Lung (tissue), 13 donors: Measurements from ENCODE around the gene MRPL52. TPM values are rescaled to one million over a fixed set of nuclear protein-coding genes. Genes with fewer than 3 reads are reported as not detected.

Source experiments
- ATAC-seq: fragments of 200-7000 bp; cut with Tn5 transposase; one replicate; pipeline ENCODE4 v1.9.1; 2020; ENCODE audit warnings: moderate number of reproducible peaks; ENCODE audit not compliant: insufficient read depth, low FRiP score
- DNase-seq, 3 donors: peaks; one replicate each; pipeline ENCODE4 v3.0.0-alpha.2; 2013 to 2017
- H3K27ac ChIP-seq, 2 donors: one replicate each; pipeline ENCODE4 v1.5.1; 2013; ENCODE audit warnings: mild to moderate bottlenecking in 2 of 2, moderate library complexity in 2 of 2, control low read depth in 1 of 2, inconsistent platforms in 1 of 2, low read depth in 1 of 2, low read length in 1 of 2
- H3K27me3 ChIP-seq, 3 donors: one replicate each; pipeline ENCODE4 v1.5.1; 2013; ENCODE audit warnings: low read length in 2 of 3; ENCODE audit not compliant: control insufficient read depth in 3 of 3, insufficient read depth in 3 of 3
- H3K36me3 ChIP-seq, 4 donors: one replicate each; pipeline ENCODE4 v1.5.1; 2013; ENCODE audit warnings: low read length in 4 of 4, mild to moderate bottlenecking in 1 of 4, moderate library complexity in 1 of 4; ENCODE audit not compliant: control insufficient read depth in 4 of 4, insufficient read depth in 4 of 4
- H3K4me1 ChIP-seq, 5 donors: one replicate each; pipeline ENCODE4 v1.5.1; 2013; ENCODE audit warnings: low read length in 5 of 5, mild to moderate bottlenecking in 2 of 5, moderate library complexity in 1 of 5; ENCODE audit not compliant: control insufficient read depth in 5 of 5, insufficient read depth in 5 of 5
- H3K4me3 ChIP-seq: one replicate; pipeline ENCODE4 v1.5.1; 2013; ENCODE audit warnings: mild to moderate bottlenecking, control low read depth, moderate library complexity
- H3K9ac ChIP-seq, 2 donors: one replicate each; pipeline ENCODE4 v1.5.1; 2013; ENCODE audit warnings: low read length in 2 of 2, control low read depth in 1 of 2; ENCODE audit not compliant: insufficient read depth in 1 of 2
- H3K9me3 ChIP-seq, 4 donors: one replicate each; pipeline ENCODE4 v1.5.1; 2013; ENCODE audit warnings: low read length in 3 of 4, mild to moderate bottlenecking in 1 of 4, moderate library complexity in 1 of 4; ENCODE audit not compliant: control insufficient read depth in 4 of 4, insufficient read depth in 3 of 4
- CTCF ChIP-seq: IDR thresholded peaks from 2 replicates; pipeline ENCODE4 v1.5.1; 2012; ENCODE audit warnings: mild to moderate bottlenecking; ENCODE audit errors: control extremely low read depth, extremely low read depth
- whole genome bisulfite sequencing, 2 donors: extraction: QIAGEN DNeasy Blood & Tissue Kit; methylation state at CpG; one replicate each; pipeline ENCODE4 v1.1.7; 2013; 5-methylcytosine and 5-hydroxymethylcytosine counted together
- polyA plus RNA-seq, 2 donors: library from polyadenylated mRNA; stranded (reverse); fragments of 200-250 nt; gene quantifications; one replicate each; pipeline ENCODE4 v1.2.1, GENCODE V29; 2013
- small RNA-seq: library from RNA; depleted of rRNA; stranded (forward); fragments of <200 nt; gene quantifications from one replicate; pipeline ENCODE3, GENCODE V24; 2014; ENCODE audit warnings: low replicate concordance
- total RNA-seq, 2 donors: library from RNA; depleted of rRNA in 1 of 2; stranded (reverse); fragments of >200 nt in 1 of 2; gene quantifications; one replicate each; pipeline ENCODE4 v1.2.1, GENCODE V29; 2014 to 2021
- donor health status: control.
- donor health status: control.
- donor health status: Bipolar disorder and iron deficiency.
- donor health status: healthy.
- donor health status: DM: yes; HTN: yes; CAD: no.

Gene MRPL52
- total and polyA plus RNA-seq, 4 donors: 27.5 to 239 (median 103) TPM

GRCh38 chr14:22884076-22884737 is 54.5 kb downstream of the MRPL52 start:
- H3K9me3 ChIP-seq: no peaks in the 10 kb centered on the region
- no peak for ATAC-seq
- TF ChIP-seq CTCF: no peak

More at GRCh38 chr14:22884076-22884737, 54.5 kb downstream of the MRPL52 start:
- Histone ChIP-seq H3K9ac (no peak overlapping the region), H3K27me3 (no peaks in the 10 kb centered on the region), H3K4me3 (no peak overlapping the region), H3K27ac (no peak overlapping the region), H3K36me3 (peaks cover 0 to 4% (median 0%) of the 10 kb centered on the region in 4 donors), H3K4me1 (peaks cover 0 to 22% (median 11%) of the 10 kb centered on the region in 5 donors)
- WGBS, 2 donors: 87 to 90% methylated on average over 7 of the region's 7 CpGs
- no peak for DNase-seq

Small RNA genes within 50 kb of the gene (small RNA-seq; reads per million reads assigned to genes)
- not detected for gene RF00019

Other genes with a start within 250 kb of the MRPL52 start
- 100 to 1,000 TPM; 164 to 187 TPM for gene DAD1, start 240.7 kb upstream of the MRPL52 start, total RNA-seq
- gene DAD1, start 240.7 kb upstream of the MRPL52 start, polyA plus RNA-seq: 100 to 1,000 TPM; 247 to 377 TPM
- 10 to 100 TPM; 29.0 to 34.0 TPM for gene ABHD4, start 231.6 kb upstream of the MRPL52 start, total RNA-seq
- gene ABHD4, start 231.6 kb upstream of the MRPL52 start, polyA plus RNA-seq: 10 to 100 TPM; 14.9 to 18.8 TPM
- gene OR6J1, start 185.5 kb upstream of the MRPL52 start, total RNA-seq: under 1 TPM in 1 of 2 donors, not detected in 1; 0.11 TPM
- not detected for gene OR6J1, start 185.5 kb upstream of the MRPL52 start, polyA plus RNA-seq
- 10 to 100 TPM; 95.8 to 99.8 TPM for gene OXA1L, start 63.2 kb upstream of the MRPL52 start, total RNA-seq
- gene OXA1L, start 63.2 kb upstream of the MRPL52 start, polyA plus RNA-seq: 10 to 100 TPM; 81.3 to 98.6 TPM
- gene SLC7A7, start 14.5 kb upstream of the MRPL52 start, total RNA-seq: 10 to 100 TPM; 28.0 to 65.2 TPM
- gene SLC7A7, start 14.5 kb upstream of the MRPL52 start, polyA plus RNA-seq: 100 to 1,000 TPM in 1 of 2 donors, 10 to 100 TPM in 1; 31.2 to 113 TPM
- gene MMP14, start 6.7 kb downstream of the MRPL52 start, total RNA-seq: 100 to 1,000 TPM; 121 to 162 TPM
- 100 to 1,000 TPM; 125 to 144 TPM for gene MMP14, start 6.7 kb downstream of the MRPL52 start, polyA plus RNA-seq
- 100 to 1,000 TPM in 1 of 2 donors, 10 to 100 TPM in 1; 55.2 to 148 TPM for gene LRP10, start 41.9 kb downstream of the MRPL52 start, total RNA-seq
- gene LRP10, start 41.9 kb downstream of the MRPL52 start, polyA plus RNA-seq: 100 to 1,000 TPM in 1 of 2 donors, 10 to 100 TPM in 1; 25.7 to 133 TPM
- under 1 TPM in 1 of 2 donors, not detected in 1; 0.92 TPM for gene REM2, start 53.3 kb downstream of the MRPL52 start, total RNA-seq
- under 1 TPM; 0.88 to 0.98 TPM for gene REM2, start 53.3 kb downstream of the MRPL52 start, polyA plus RNA-seq
- gene RBM23, start 89.3 kb downstream of the MRPL52 start, total RNA-seq: 100 to 1,000 TPM in 1 of 2 donors, 10 to 100 TPM in 1; 85.3 to 104 TPM
- 10 to 100 TPM; 27.7 to 58.1 TPM for gene RBM23, start 89.3 kb downstream of the MRPL52 start, polyA plus RNA-seq
- gene PRMT5, start 99.5 kb downstream of the MRPL52 start, total RNA-seq: 10 to 100 TPM; 45.6 to 54.7 TPM
- gene PRMT5, start 99.5 kb downstream of the MRPL52 start, polyA plus RNA-seq: 10 to 100 TPM; 19.2 to 56.5 TPM
- 10 to 100 TPM; 47.2 to 49.0 TPM for gene HAUS4, start 127.2 kb downstream of the MRPL52 start, total RNA-seq
- gene HAUS4, start 127.2 kb downstream of the MRPL52 start, polyA plus RNA-seq: 10 to 100 TPM; 28.3 to 45.5 TPM
- gene AJUBA, start 152.7 kb downstream of the MRPL52 start, total RNA-seq: 10 to 100 TPM; 33.8 to 34.2 TPM
- 10 to 100 TPM in 1 of 2 donors, 1 to 10 TPM in 1; 7.2 to 23.7 TPM for gene AJUBA, start 152.7 kb downstream of the MRPL52 start, polyA plus RNA-seq
- gene C14orf93, start 180.3 kb downstream of the MRPL52 start, total RNA-seq: 10 to 100 TPM; 10.3 to 14.9 TPM
- 1 to 10 TPM; 7.5 to 8.4 TPM for gene C14orf93, start 180.3 kb downstream of the MRPL52 start, polyA plus RNA-seq
- 100 to 1,000 TPM in 1 of 2 donors, 10 to 100 TPM in 1; 64.8 to 107 TPM for gene PSMB5, start 205.0 kb downstream of the MRPL52 start, total RNA-seq
- 100 to 1,000 TPM in 1 of 2 donors, 10 to 100 TPM in 1; 94.6 to 147 TPM for gene PSMB5, start 205.0 kb downstream of the MRPL52 start, polyA plus RNA-seq
- gene PSMB11, start 212.3 kb downstream of the MRPL52 start, total RNA-seq: not detected
- gene PSMB11, start 212.3 kb downstream of the MRPL52 start, polyA plus RNA-seq: not detected
- gene CDH24, start 227.6 kb downstream of the MRPL52 start, total RNA-seq: 1 to 10 TPM; 4.2 to 4.6 TPM
- 1 to 10 TPM; 2.0 to 4.8 TPM for gene CDH24, start 227.6 kb downstream of the MRPL52 start, polyA plus RNA-seq